HG03280 (cell line): ENCODE results near the gene RILPL1.
"Not testable (repeated sequence)": the region's sequence is repeated elsewhere in the genome, so short reads cannot be mapped to it uniquely, and the experiment has no call there.

Source experiments
- ATAC-seq: cut with Tn5 transposase; IDR thresholded peaks from one replicate; pipeline ENCODE4 v1.9.1; 2021; ENCODE audit warnings: mild to moderate bottlenecking, moderate library complexity; ENCODE audit not compliant: unreplicated experiment

RILPL1 gene

GRCh38 chr12:123531091-123531490, 2.4 kb downstream of the RILPL1 start:
- no peak for ATAC-seq

DNA sequence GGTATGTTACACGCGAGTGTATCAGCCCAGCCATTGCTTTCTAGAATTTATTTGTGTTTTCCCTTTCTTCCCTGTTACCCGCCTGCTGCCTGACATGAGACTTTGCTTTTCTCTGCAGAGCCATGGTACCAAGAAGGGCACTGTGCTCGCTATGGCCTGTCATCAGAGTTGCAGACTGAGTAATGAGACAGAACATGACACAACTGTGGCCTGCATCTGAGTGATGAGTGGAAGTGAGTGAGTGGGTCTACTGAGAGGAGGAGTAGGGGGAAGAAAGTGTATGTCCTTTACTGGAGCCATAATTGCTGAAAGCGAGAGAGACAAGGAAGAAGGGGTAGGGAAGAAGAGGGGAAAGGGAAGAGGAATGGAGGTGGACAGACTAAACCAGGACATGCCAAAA, 2.9 kb downstream of the RILPL1 start:
- ATAC-seq: no peak

DNA sequence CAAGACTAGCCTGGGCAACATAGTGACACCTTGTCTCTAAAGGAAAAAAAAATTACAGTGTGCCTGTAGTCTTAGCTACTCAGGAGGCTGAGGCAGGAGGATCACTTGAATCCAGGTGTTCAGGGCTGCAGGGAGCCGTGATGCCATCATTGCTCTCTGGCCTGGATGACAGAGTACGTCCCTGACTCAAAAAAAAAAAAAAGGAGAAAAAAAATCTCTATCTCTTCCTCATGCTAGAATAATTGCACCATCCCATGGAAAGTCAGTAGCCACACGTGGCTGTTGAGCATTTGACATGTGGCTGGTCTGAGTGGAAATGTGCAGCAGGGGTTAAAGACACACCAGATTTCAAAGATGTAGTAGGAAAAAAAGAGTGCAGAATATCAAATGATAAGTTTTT, 3.8 kb downstream of the RILPL1 start:
- ATAC-seq: no peak

DNA sequence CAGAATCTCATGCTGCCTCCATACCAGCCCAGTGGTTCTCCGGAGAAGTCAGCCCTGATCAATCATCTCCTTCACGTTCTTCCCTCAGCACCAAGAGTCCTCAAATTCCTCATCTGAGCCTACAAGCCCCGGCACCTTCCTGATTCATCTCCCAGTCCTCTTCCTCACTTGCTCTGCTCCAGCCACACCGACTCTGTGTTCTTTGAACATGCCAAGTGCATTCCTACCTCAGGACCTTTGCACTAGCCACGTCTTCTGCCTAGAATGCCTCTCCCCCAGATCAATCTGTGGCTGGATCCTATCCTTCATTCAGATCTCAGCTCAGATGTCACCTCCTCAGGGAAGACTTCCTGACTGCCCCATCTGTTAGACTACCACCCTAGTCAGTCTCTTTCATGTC, 4.7 kb downstream of the RILPL1 start:
- ATAC-seq: no peak

- no peak for ATAC-seq
Measured at GRCh38 chr12:123526542-123527080, 6.9 kb downstream of the RILPL1 start.

DNA sequence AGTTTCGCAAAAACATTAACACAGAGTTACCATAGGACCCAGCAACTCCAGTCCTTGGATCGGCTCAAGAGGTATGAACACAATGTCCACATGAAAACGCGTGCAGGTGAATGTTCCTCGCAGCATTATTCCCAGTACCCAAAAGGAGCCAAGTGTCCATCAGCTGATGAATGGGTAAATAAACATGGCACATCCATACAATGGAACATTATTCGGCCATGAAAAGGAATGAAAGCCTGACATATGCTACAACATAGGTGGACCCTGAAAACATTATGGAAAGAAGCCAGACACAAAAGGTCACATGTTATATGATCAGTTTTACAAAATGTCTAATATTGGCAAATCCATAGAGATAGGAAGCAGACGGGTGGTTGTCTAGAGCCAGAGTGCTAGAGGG, 9.1 kb downstream of the RILPL1 start:
- no peak for ATAC-seq

DNA sequence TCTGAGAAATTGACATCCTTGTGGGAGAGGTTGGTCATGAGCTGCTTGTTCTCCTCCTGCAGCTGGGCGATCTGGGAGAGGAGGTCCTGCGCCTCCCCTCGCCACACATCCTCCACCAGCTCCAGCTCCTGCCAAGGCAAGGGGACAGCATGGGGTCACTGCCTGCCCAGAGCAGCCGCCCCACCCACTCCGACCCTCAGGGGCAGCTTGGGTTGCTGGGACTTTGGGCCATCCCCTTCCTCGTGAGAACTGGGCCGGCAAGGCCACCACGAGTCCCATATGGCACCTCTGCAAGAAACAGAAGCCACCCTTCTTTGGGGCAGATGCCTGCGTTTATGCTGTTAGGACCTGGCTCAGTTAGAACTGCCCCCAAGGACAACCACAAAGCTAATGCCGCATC, 10.0 kb downstream of the RILPL1 start:
- ATAC-seq: no peak

DNA sequence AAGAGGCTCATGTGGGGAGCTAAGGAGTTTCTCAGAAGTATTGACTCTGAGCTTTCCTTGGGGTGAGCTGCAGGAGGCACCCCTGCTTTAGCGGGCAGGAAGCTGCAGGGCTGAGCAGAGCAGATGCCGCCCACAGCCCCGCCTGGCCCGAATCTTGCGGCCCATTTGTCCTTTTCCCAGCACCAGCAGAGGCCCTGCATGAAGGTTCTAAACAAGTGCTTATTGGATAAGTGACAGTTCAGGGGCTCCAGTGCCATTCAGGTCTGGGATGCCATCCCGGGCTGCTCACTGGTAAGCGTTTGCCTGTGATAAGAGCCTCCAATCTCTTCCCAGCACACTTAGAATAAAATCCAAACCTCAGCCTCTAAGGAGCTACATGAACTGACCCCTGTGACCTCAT, 11.4 kb downstream of the RILPL1 start:
- no peak for ATAC-seq

DNA sequence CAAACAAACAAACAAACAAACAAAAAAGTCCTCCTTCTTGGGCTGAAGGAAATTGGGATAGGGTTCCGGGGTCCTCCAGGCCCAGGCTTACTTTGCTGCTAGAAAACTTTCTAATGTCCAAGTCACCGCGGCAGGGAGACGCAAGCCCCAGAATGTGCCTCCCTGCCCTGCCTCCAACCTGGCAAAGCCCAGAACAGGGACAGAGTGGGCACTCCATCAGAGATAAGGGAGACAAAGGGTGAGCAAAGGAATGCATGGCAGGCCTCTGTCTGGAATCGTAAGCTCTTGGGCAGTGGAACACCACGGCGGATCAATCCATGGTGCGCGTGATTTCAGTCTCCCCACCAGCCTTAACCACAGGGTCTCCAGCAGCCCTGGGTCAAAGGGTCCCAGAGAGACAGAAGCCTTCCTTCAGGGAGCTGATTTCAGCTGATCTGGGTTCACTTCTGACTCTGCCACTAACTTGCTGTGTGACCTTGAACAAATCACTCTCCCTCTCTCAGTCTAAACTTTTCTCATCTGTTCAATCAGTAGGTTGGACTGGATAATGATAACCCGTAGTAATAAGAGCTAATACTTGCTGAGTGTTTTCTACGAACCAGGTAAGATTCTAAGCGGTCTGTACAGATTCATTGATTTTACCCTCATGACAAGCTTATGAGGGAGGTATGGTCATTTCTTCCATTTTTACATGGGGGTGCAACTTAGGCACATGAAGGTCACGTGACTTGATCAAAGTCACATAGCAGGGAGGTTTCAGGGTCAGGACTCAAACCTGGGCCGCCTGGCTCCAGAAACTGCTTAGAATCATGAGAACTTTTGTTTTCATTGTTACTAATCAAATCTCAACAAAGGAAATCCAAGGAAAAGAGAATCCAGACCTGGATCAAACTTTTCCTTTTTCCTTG, 12.7 kb downstream of the RILPL1 start:
- no peak for ATAC-seq

- no peak for ATAC-seq
Measured at GRCh38 chr12:123519141-123520001, 14.1 kb downstream of the RILPL1 start.

- ATAC-seq: no peak
Measured at GRCh38 chr12:123516216-123516780, 17.2 kb downstream of the RILPL1 start.

GRCh38 chr12:123514582-123515221, 18.8 kb downstream of the RILPL1 start:
- ATAC-seq: not testable (repeated sequence)

- ATAC-seq: no peak
Measured at GRCh38 chr12:123513805-123514204, 19.7 kb downstream of the RILPL1 start.

- no peak for ATAC-seq
Measured at GRCh38 chr12:123512838-123513665, 20.5 kb downstream of the RILPL1 start.

DNA sequence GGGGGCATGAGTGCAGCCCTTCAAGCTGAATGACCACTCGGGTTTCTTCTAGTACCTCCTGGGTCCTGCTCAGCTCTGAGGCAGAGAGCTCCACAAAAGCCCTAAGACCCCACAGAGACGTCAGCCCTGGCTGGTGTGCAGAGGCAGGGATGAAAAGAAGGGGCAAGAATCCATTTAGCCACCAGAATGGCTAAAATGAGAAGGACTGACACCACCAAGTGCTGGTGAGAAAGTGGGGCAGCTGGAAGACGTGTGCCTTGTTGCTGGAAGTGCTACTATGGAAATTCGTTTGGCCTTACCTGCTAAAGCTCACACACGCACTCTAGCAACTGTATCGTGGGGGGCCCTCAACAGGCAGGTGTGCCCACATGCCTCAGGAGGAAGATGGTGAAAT, 26.7 kb downstream of the RILPL1 start:
- ATAC-seq: no peak

GRCh38 chr12:123506059-123506842, 27.3 kb downstream of the RILPL1 start:
- no peak for ATAC-seq

- no peak for ATAC-seq
Measured at GRCh38 chr12:123502163-123502704, 31.3 kb downstream of the RILPL1 start.

DNA sequence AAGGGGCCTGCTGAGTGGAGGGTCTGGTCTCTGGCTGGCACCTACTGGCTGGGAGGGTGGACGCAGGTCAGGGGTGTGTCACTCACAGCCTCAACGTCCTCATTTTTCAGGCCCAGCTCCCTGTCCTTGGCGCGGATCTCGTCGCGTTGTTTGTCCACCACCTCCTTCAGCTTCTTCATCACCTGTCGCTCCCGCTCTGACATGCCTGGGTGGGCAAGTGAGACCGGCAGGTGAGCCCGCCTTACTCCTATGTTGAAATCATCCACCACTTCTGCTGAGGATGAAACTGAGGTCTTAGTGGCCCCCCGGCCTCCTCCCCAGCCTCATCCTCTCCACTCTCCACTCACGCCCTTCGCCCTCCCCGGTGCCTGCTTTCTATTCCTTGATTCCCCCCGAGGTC, 34.2 kb downstream of the RILPL1 start:
- no peak for ATAC-seq
